Astrocyte of the cerebellum (primary cell): ENCODE results near the gene DCLK2.

Experiments used
- DNase-seq: peaks from one replicate; pipeline ENCODE4 v3.0.0-alpha.2; 2011; ENCODE audit warnings: low read depth
- H3K4me3 ChIP-seq: 2 replicates; pipeline ENCODE4 v1.5.1; 2011; ENCODE audit warnings: mild to moderate bottlenecking, low read depth, low read length, moderate library complexity
- CTCF ChIP-seq: IDR thresholded peaks from 2 replicates; pipeline ENCODE4 v1.5.1; 2012; ENCODE audit warnings: low read length, low read depth, moderate library complexity, mild to moderate bottlenecking; ENCODE audit errors: missing control alignments
- in situ Hi-C: cut with HindIII; loops from 2 replicates; pipeline ENCODE4 v1.10.0; 2017; ENCODE audit warnings: low sequenced_read_pairs

Gene DCLK2

GRCh38 chr4:150065740-150066139 is 12.5 kb upstream of the DCLK2 start:
- no peak for TF ChIP-seq CTCF
- H3K4me3 ChIP-seq, result no peak overlapping the region
- in situ Hi-C loops, result no loop called here
- DNase-seq, result no peak

GRCh38 chr4:150067859-150068258 is 10.4 kb upstream of the DCLK2 start:
- in situ Hi-C loops, result no loop called here
- H3K4me3 ChIP-seq, result no peak overlapping the region

GRCh38 chr4:150068300-150068960 is 9.8 kb upstream of the DCLK2 start:
- no peak for TF ChIP-seq CTCF
- H3K4me3 ChIP-seq, result no peak overlapping the region
- in situ Hi-C loops, result no loop called here
- no peak for DNase-seq

More at GRCh38 chr4:150067859-150068258, 10.4 kb upstream of the DCLK2 start:
- no peak for TF ChIP-seq CTCF
- DNase-seq, result no peak

GRCh38 chr4:150069353-150069752 is 8.9 kb upstream of the DCLK2 start:
- TF ChIP-seq CTCF, result no peak
- no peak overlapping the region for H3K4me3 ChIP-seq
- no peak for DNase-seq
- in situ Hi-C loops, result no loop called here

GRCh38 chr4:150070464-150071170 is 7.6 kb upstream of the DCLK2 start:
- in situ Hi-C loops, result no loop called here
- TF ChIP-seq CTCF, result no peak
- H3K4me3 ChIP-seq, result no peak overlapping the region
- DNase-seq, result no peak

GRCh38 chr4:150072471-150072870 is 5.8 kb upstream of the DCLK2 start:
- no peak for DNase-seq
- in situ Hi-C loops, result no loop called here
- no peak overlapping the region for H3K4me3 ChIP-seq
- no peak for TF ChIP-seq CTCF
